Measurements from ENCODE around the gene PIGBOS1. TPM values are rescaled to one million over a fixed set of nuclear protein-coding genes. Genes with fewer than 3 reads are reported as not detected.

The PIGBOS1 gene
- total and polyA plus RNA-seq, 9 of the 15 experiments (the other 6 are each of a cell fraction or from before 2014, with no cell fraction given) = 25.2 to 76.2 (median 46.0) TPM

DNA sequence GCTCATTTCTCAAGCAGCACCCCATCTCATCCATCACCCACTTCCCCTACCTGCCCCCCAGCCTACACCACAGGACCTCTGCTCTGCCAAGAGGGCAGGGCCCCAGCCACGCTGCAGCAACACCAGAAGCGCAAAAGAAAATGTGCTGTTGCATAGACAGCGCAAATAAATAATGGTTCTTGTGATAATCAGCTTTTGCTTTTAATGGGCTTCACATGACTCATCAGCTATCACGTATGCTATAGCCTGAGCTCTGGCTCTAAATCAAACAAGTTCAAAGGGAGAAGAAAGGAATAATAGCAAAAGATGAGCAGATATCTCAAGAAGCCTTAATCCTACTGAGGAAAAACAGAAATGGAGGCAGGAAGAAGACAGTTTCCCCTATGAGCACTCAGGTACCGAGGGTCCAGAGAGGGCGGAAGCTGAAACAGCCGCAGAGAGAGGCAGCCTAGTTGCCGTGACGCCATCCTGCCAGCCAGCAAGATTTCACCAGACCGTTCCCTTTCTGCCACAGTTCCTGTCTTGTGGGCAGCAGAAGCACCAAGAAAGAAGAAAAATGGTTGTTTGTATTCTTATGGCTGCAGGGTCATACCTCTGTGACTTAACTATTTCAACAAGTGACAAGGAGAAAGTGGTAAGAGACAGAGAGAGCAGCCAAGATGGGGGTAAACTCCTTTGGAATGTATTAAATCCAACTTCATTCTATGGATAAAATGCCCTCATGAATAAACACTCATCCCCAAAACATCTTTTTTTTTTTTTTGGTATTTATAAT lies 51.3 kb downstream of the PIGBOS1 start (continued):
- TF ChIP-seq, protein P1, sequence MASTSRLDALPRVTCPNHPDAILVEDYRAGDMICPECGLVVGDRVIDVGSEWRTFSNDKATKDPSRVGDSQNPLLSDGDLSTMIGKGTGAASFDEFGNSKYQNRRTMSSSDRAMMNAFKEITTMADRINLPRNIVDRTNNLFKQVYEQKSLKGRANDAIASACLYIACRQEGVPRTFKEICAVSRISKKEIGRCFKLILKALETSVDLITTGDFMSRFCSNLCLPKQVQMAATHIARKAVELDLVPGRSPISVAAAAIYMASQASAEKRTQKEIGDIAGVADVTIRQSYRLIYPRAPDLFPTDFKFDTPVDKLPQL (IDR thresholded peaks at IDR 0.05; ENCODE audit: extremely low read depth, insufficient read length) = no peak
- no peak for TF ChIP-seq ZNF766 (CRISPR knock-in tag; conservative IDR thresholded peaks at IDR 0.05)
- TF ChIP-seq LARP7 (IDR thresholded peaks at IDR 0.05) = no peak
- TF ChIP-seq HNRNPLL (IDR thresholded peaks at IDR 0.05; ENCODE audit: low read depth, low read length, poor library complexity, severe bottlenecking) = peak; percentile 39
- peak; percentile 19 for TF ChIP-seq C11orf30 (IDR thresholded peaks at IDR 0.05; ENCODE audit: low read depth)
- TF ChIP-seq ZFP1 (CRISPR knock-in tag; IDR thresholded peaks at IDR 0.05) = no peak
- TF ChIP-seq, protein P2, sequence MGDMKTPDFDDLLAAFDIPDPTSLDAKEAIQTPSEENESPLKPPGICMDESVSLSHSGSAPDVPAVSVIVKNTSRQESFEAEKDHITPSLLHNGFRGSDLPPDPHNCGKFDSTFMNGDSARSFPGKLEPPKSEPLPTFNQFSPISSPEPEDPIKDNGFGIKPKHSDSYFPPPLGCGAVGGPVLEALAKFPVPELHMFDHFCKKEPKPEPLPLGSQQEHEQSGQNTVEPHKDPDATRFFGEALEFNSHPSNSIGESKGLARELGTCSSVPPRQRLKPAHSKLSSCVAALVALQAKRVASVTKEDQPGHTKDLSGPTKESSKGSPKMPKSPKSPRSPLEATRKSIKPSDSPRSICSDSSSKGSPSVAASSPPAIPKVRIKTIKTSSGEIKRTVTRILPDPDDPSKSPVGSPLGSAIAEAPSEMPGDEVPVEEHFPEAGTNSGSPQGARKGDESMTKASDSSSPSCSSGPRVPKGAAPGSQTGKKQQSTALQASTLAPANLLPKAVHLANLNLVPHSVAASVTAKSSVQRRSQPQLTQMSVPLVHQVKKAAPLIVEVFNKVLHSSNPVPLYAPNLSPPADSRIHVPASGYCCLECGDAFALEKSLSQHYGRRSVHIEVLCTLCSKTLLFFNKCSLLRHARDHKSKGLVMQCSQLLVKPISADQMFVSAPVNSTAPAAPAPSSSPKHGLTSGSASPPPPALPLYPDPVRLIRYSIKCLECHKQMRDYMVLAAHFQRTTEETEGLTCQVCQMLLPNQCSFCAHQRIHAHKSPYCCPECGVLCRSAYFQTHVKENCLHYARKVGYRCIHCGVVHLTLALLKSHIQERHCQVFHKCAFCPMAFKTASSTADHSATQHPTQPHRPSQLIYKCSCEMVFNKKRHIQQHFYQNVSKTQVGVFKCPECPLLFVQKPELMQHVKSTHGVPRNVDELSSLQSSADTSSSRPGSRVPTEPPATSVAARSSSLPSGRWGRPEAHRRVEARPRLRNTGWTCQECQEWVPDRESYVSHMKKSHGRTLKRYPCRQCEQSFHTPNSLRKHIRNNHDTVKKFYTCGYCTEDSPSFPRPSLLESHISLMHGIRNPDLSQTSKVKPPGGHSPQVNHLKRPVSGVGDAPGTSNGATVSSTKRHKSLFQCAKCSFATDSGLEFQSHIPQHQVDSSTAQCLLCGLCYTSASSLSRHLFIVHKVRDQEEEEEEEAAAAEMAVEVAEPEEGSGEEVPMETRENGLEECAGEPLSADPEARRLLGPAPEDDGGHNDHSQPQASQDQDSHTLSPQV (IDR thresholded peaks at IDR 0.05) = peak; percentile 19; the same call in 1 of the 2 replicates
- no peak for TF ChIP-seq POLR2G (IDR thresholded peaks at IDR 0.05; ENCODE audit: low read depth, low read length)
- TF ChIP-seq ASH1L (IDR thresholded peaks at IDR 0.05; ENCODE audit: borderline replicate concordance, low read depth, partially characterized antibody) = no peak
- TF ChIP-seq FOSL1 (tag; conservative IDR thresholded peaks at IDR 0.05) = peak; percentile 62; the same call in 1 of the 2 replicates
- TF ChIP-seq SMAD3 (CRISPR knock-in tag; conservative IDR thresholded peaks at IDR 0.05) = no peak
- 0 out of 2 replicates have a peak, but pooled peaks have one; percentile 27 for TF ChIP-seq SMARCC2 (IDR thresholded peaks at IDR 0.05; ENCODE audit: low read depth)
- TF ChIP-seq ZNF316 (IDR thresholded peaks at IDR 0.05) = peak; percentile 25; the same call in 1 of the 2 replicates
- TF ChIP-seq JUND (IDR thresholded peaks at IDR 0.05; ENCODE audit: borderline replicate concordance, low read depth, low read length) = peak; percentile 71
- peak; percentile 68; the same call in 2 of the 3 replicates for TF ChIP-seq JUND (tag; IDR thresholded peaks at IDR 0.05; ENCODE audit: borderline replicate concordance, low read depth, low read length)
- TF ChIP-seq, protein P3, sequence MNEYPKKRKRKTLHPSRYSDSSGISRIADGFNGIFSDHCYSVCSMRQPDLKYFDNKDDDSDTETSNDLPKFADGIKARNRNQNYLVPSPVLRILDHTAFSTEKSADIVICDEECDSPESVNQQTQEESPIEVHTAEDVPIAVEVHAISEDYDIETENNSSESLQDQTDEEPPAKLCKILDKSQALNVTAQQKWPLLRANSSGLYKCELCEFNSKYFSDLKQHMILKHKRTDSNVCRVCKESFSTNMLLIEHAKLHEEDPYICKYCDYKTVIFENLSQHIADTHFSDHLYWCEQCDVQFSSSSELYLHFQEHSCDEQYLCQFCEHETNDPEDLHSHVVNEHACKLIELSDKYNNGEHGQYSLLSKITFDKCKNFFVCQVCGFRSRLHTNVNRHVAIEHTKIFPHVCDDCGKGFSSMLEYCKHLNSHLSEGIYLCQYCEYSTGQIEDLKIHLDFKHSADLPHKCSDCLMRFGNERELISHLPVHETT (CRISPR knock-in tag; conservative IDR thresholded peaks at IDR 0.05 in 1 of 2, IDR thresholded peaks at IDR 0.05 in 1 of 2) = no peak
- TF ChIP-seq, protein P4, sequence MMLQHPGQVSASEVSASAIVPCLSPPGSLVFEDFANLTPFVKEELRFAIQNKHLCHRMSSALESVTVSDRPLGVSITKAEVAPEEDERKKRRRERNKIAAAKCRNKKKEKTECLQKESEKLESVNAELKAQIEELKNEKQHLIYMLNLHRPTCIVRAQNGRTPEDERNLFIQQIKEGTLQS (IDR thresholded peaks at IDR 0.05) = peak; percentile 79
- TF ChIP-seq, protein P4 (CRISPR knock-in tag; conservative IDR thresholded peaks at IDR 0.05) = no peak
- no peak for TF ChIP-seq SUPT5H (IDR thresholded peaks at IDR 0.05)
- TF ChIP-seq TEAD4 (IDR thresholded peaks at IDR 0.05; ENCODE audit: low read length) = no peak
- no peak for TF ChIP-seq TEAD4 (CRISPR knock-in tag; IDR thresholded peaks at IDR 0.05; ENCODE audit: borderline replicate concordance)
